Ovary (tissue), 3 donors: Measurements from ENCODE around the gene ZNRF1.

Experiments used
- POLR2A ChIP-seq: fragments of 450-650 bp; IDR thresholded peaks from one replicate; pipeline ENCODE4 v1.6.1; 2017; ENCODE audit warnings: antibody characterized with exemption, mild to moderate bottlenecking, moderate library complexity
- TF ChIP-seq, protein P1 (sequence below), 3 donors: fragments of 450-650 bp in 2 of 3; fragments of 200-600 bp in 1 of 3; IDR thresholded peaks; one replicate each; pipeline versions ENCODE4 v1.5.1 to v1.8.0; 2016 to 2022; ENCODE audit warnings: antibody characterized with exemption in 3 of 3, mild to moderate bottlenecking in 1 of 3
- donor health status: DM: no; HTN: no; CAD: no.

DNA sequence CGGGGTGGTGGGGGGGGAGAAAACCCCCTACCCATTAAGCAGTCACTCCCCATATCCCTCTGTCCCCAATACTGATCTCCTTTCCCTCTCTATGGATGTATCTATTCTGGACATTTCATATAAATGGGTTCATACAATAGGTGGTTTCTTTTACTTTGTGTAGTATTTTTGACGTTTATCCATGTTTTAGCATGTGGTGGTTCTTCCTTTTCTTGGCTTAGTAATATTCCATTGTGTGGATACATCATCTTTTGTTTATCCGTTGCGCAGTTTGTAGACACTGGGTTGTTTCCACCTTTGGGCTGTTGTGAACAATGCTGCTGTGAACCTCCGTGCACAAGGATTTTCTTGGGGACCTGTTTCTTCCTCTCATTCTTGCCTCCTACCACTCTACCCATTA lies 105.2 kb downstream of the ZNRF1 start:
- TF ChIP-seq, protein P1, sequence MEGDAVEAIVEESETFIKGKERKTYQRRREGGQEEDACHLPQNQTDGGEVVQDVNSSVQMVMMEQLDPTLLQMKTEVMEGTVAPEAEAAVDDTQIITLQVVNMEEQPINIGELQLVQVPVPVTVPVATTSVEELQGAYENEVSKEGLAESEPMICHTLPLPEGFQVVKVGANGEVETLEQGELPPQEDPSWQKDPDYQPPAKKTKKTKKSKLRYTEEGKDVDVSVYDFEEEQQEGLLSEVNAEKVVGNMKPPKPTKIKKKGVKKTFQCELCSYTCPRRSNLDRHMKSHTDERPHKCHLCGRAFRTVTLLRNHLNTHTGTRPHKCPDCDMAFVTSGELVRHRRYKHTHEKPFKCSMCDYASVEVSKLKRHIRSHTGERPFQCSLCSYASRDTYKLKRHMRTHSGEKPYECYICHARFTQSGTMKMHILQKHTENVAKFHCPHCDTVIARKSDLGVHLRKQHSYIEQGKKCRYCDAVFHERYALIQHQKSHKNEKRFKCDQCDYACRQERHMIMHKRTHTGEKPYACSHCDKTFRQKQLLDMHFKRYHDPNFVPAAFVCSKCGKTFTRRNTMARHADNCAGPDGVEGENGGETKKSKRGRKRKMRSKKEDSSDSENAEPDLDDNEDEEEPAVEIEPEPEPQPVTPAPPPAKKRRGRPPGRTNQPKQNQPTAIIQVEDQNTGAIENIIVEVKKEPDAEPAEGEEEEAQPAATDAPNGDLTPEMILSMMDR (IDR thresholded peaks at IDR 0.05): no peak
- TF ChIP-seq POLR2A: no peak
